HCT116 (cell line): ENCODE data around the gene STK25. TPM values are rescaled to one million over a fixed set of nuclear protein-coding genes. Genes with fewer than 3 reads are reported as not detected.

Source experiments
- ATAC-seq: fragments of 200-7000 bp; cut with Tn5 transposase; 2 replicates; pipeline ENCODE4 v1.9.1; 2020; ENCODE audit warnings: mild to moderate bottlenecking, moderate library complexity
- BruUV-seq: library from RNA; stranded (reverse); fragments of 400-500 nt; replicated peaks from 2 replicates; lab custom pipeline; 2021; lab: Mats Ljungman, UMichigan
- CTCF ChIA-PET: fragments of 300-600 bp; sonication (Branson Sonifier 250); formaldehyde crosslinking; loops from one replicate; lab custom pipeline; 2021; ENCODE audit warnings: antibody characterized with exemption; lab: Charles Lee
- POLR2A ChIA-PET: fragments of 300-600, 350-600 bp; sonication (Branson Sonifier 250); formaldehyde crosslinking; loops from one replicate; lab custom pipeline; 2021; ENCODE audit warnings: antibody characterized with exemption; lab: Charles Lee
- RAD21 ChIA-PET, 2 experiments: fragments of 300-600 bp; sonication (Branson Sonifier 250); formaldehyde crosslinking; loops; one replicate each; lab custom pipeline; 2023; ENCODE audit warnings: low total read pairs in 2 of 2; ENCODE audit not compliant: uncharacterized antibody in 2 of 2, unreplicated experiment in 2 of 2, low non-redundant PET in 1 of 2; lab: Charles Lee
- DNase-seq: peaks from one replicate; pipeline ENCODE4 v3.0.0-alpha.2; 2010; ENCODE audit warnings: low read depth, low spot score
- H2AFZ ChIP-seq: fragments of 200-600 bp; shearing (Covaris generic), sonication (generic); 2 replicates; pipeline ENCODE4 v1.6.1; 2017; ENCODE audit warnings: low read depth, mixed run types, mixed read lengths, antibody characterized with exemption, low read length; ENCODE audit not compliant: poor library complexity, severe bottlenecking
- H3K27ac ChIP-seq: 2 replicates; pipeline ENCODE4 v1.5.1; 2012; ENCODE audit warnings: low read depth, low read length
- H3K27me3 ChIP-seq: fragments of 200-600 bp; sonication (generic); 2 replicates; pipeline ENCODE4 v1.6.1; 2016; ENCODE audit warnings: mixed run types, low read length, mixed read lengths; ENCODE audit not compliant: insufficient read depth
- H3K36me3 ChIP-seq, 2 experiments: fragments of 200-500 bp in 1 of 2; fragments of 200-600 bp in 1 of 2; sonication (Bioruptor generic) in 1 of 2; sonication (generic) in 1 of 2; 2 replicates each; pipeline versions ENCODE4 v1.5.1 to v1.6.1; 2014 to 2016; ENCODE audit warnings: low read length in 2 of 2, inconsistent platforms in 1 of 2, mixed read lengths in 1 of 2, mixed run types in 1 of 2; ENCODE audit not compliant: insufficient read depth in 2 of 2, control insufficient read depth in 1 of 2
- H3K4me1 ChIP-seq, 2 experiments: fragments of 200-600 bp in 1 of 2; sonication (generic) in 1 of 2; 2 replicates each; pipeline versions ENCODE4 v1.5.1 to v1.6.1; 2012 to 2017; ENCODE audit warnings: low read length in 2 of 2, inconsistent platforms in 1 of 2, mild to moderate bottlenecking in 1 of 2, mixed read lengths in 1 of 2, mixed run types in 1 of 2, moderate library complexity in 1 of 2; ENCODE audit not compliant: insufficient read depth in 2 of 2, control insufficient read depth in 1 of 2
- H3K4me2 ChIP-seq: fragments of 200-600 bp; sonication (generic); 2 replicates; pipeline ENCODE4 v1.6.1; 2017; ENCODE audit warnings: mixed run types, low read length, mixed read lengths
- H3K4me3 ChIP-seq, 2 experiments: fragments of 200-600 bp in 1 of 2; sonication (generic) in 1 of 2; replicated peaks in 1 of 2; 2 replicates each; pipeline ENCODE4 v1.5.1; 2011 to 2016; ENCODE audit warnings: low read length in 2 of 2, control low read depth in 1 of 2, low read depth in 1 of 2, mild to moderate bottlenecking in 1 of 2, mixed read lengths in 1 of 2, mixed run types in 1 of 2
- H3K79me2 ChIP-seq: fragments of 200-600 bp; sonication (generic); 2 replicates; pipeline ENCODE4 v1.6.1; 2017; ENCODE audit warnings: mild to moderate bottlenecking, mixed run types, low read length, moderate library complexity, mixed read lengths; ENCODE audit not compliant: insufficient read depth
- H3K9ac ChIP-seq: fragments of 200-600 bp; sonication (generic); 2 replicates; pipeline ENCODE4 v1.6.1; 2016; ENCODE audit warnings: low read length, mixed read lengths
- H3K9me2 ChIP-seq: fragments of 200-600 bp; sonication (generic), shearing (Covaris generic); 2 replicates; pipeline ENCODE4 v1.6.1; 2017; ENCODE audit warnings: mixed run types, mild to moderate bottlenecking, moderate library complexity; ENCODE audit not compliant: insufficient read depth
- H3K9me3 ChIP-seq, 2 experiments: fragments of 200-500 bp in 1 of 2; fragments of 200-600 bp in 1 of 2; sonication (Bioruptor generic) in 1 of 2; sonication (generic) in 1 of 2; 2 replicates each; pipeline ENCODE4 v1.6.1; 2014 to 2017; ENCODE audit warnings: low read length in 2 of 2, mixed read lengths in 2 of 2, inconsistent platforms in 1 of 2, low read depth in 1 of 2, mild to moderate bottlenecking in 1 of 2, mixed run types in 1 of 2, moderate library complexity in 1 of 2; ENCODE audit not compliant: control insufficient read depth in 1 of 2, insufficient read depth in 1 of 2
- H4K20me1 ChIP-seq: fragments of 200-600 bp; sonication (generic), shearing (Covaris generic); 2 replicates; pipeline ENCODE4 v1.6.1; 2017; ENCODE audit warnings: mixed run types, mild to moderate bottlenecking, moderate library complexity; ENCODE audit not compliant: insufficient read depth
- EZH2 ChIP-seq: fragments of 200-600 bp; sonication (generic); IDR thresholded peaks from 2 replicates; pipeline ENCODE4 v1.6.1; 2017; ENCODE audit warnings: antibody characterized with exemption, mixed run types
- POLR2A ChIP-seq: IDR thresholded peaks from 2 replicates; pipeline ENCODE4 v1.7.0; 2011; ENCODE audit warnings: borderline replicate concordance; ENCODE audit not compliant: insufficient read depth, insufficient read length; ENCODE audit errors: extremely low read depth
- SIN3A ChIP-seq: IDR thresholded peaks from 2 replicates; pipeline ENCODE4 v1.6.1; 2012; ENCODE audit warnings: low read depth
- SP1 ChIP-seq: IDR thresholded peaks from 2 replicates; pipeline ENCODE4 v1.6.1; 2012; ENCODE audit warnings: low read depth
- SRF ChIP-seq: IDR thresholded peaks from 2 replicates; pipeline ENCODE4 v1.6.1; 2012; ENCODE audit warnings: low read depth
- intact Hi-C: fragments of 100-400 bp; cut with micrococcal nuclease; formaldehyde crosslinking; loops from 2 replicates; pipeline ENCODE4 v1.10.0; 2022
- microRNA-seq: library from miRNA; unstranded; fragments of <30 nt; microRNA quantifications from one replicate; pipeline ENCODE4, GENCODE V29; 2016; ENCODE audit warnings: borderline number of aligned reads
- total RNA-seq: library from RNA; stranded (reverse); gene quantifications from one replicate; pipeline ENCODE4 v1.2.1, GENCODE V29; 2021; ENCODE audit not compliant: unreplicated experiment
- TF ChIP-seq, protein P1 (sequence below): IDR thresholded peaks from 2 replicates; pipeline ENCODE4 v1.6.1; 2012

The STK25 gene
- total RNA-seq, 1 experiment from 2014 or later, result 160 TPM

DNA sequence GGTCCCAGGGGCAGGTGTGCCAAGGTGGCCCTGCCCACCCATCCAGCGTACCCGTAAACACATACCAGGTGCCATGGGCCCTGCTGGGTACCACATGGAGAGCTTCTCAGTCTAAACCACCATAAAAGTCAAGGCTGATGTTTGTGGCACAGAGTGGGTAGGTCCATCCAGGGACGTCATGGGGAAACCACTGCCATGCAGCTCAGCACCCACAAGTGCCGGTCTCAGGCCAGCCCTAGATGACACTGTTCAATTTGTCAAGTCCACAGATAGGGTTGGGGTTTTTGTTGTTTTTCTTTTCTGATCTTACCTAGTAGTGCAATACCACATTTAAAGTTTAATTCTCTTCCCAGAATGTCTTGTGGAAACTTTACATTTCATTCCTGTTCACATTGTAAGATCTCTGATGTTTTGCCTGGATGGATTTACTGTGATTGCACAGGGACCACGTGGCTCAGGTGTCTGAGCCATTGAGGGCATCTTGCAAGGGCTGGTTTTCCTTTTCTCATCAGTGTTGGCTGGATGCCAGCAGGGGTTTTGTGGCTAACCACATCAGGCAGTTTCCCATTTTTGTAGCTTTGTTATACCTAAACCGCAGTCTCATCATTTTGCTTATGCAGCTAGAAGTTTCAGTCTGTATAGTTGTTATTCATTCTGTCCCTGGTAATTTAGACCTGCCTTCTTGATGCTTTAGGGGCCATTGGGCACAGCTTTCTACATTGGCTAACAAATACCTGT is 64.7 kb downstream of the STK25 start:
- RAD21 ChIA-PET, result no interaction called here
- no peak overlapping the region for H3K4me2 ChIP-seq
- CTCF ChIA-PET, result no interaction called here
- no peaks in the 10 kb centered on the region for H3K4me1 ChIP-seq
- no peak overlapping the region for H3K9ac ChIP-seq
- H3K9me3 ChIP-seq, result no peaks in the 10 kb centered on the region
- DNase-seq (no peak), ATAC-seq (no peak)
- H3K27me3 ChIP-seq, result no peaks in the 10 kb centered on the region
- H4K20me1 ChIP-seq, result no peaks in the 10 kb centered on the region
- no peak overlapping the region for H2AFZ ChIP-seq
- H3K4me3 ChIP-seq, result no peak overlapping the region
- POLR2A ChIA-PET, result no interaction called here
- no TSS peak for BruUV-seq
- H3K9me2 ChIP-seq, result no peaks in the 10 kb centered on the region
- TF ChIP-seq SP1 (no peak), EZH2 (no peak), SIN3A (no peak), SRF (no peak), POLR2A (no peak)
- TF ChIP-seq, protein P1, sequence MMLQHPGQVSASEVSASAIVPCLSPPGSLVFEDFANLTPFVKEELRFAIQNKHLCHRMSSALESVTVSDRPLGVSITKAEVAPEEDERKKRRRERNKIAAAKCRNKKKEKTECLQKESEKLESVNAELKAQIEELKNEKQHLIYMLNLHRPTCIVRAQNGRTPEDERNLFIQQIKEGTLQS, result no peak
- H3K27ac ChIP-seq, result no peak overlapping the region
- intact Hi-C loops, result no loop called here
- no peaks in the 10 kb centered on the region for H3K79me2 ChIP-seq
- peaks cover 6 to 13% of the 10 kb centered on the region in 2 experiments; a peak in 3 of 4 replicates for H3K36me3 ChIP-seq

Small RNA genes within 50 kb of the gene (microRNA-seq; reads per million reads assigned to microRNA genes)
- not detected for gene MIR3133

Other genes starting within 250 kb of the STK25 start
- gene HDLBP, start 192.9 kb downstream of the STK25 start, total RNA-seq, result 462 TPM
- 317 TPM for gene SEPTIN2, start 192.7 kb downstream of the STK25 start, total RNA-seq
- gene FARP2, start 152.3 kb downstream of the STK25 start, total RNA-seq, result 49.3 TPM
- 41.5 TPM for gene BOK, start 50.2 kb upstream of the STK25 start, total RNA-seq
- gene THAP4, start 128.6 kb upstream of the STK25 start, total RNA-seq, result 71.2 TPM
- 87.4 TPM for gene ATG4B, start 129.1 kb upstream of the STK25 start, total RNA-seq
- gene DTYMK, start 178.2 kb upstream of the STK25 start, total RNA-seq, result 83.3 TPM
- gene ING5, start 193.5 kb upstream of the STK25 start, total RNA-seq, result 45.9 TPM
- 46.3 TPM for gene D2HGDH, start 226.0 kb upstream of the STK25 start, total RNA-seq